ENCODE measurements around the gene TBX21.

DNA sequence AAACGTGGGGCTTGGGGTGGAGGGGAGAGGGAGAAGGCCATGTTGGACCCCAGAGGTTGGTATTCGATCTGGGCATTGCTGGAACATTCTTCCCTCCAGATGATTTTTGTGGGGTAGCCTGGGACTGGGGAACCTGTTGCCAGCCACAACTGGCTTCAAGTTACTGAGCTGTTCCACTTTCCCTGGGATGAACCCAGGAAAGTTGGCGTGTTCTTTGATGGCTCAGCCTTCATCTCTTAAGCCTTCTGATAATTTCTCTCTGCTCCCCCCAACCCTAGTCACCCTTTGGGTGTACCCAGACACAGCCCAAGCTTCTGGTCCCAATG lies 2.1 kb downstream of the TBX21 start:
- TF ChIP-seq ZNF341 (tag by site-specific recombination; IDR thresholded peaks at IDR 0.05; ENCODE audit: low read depth) (no peak), ZNF239 (tag by site-specific recombination; IDR thresholded peaks at IDR 0.05) (no peak), ZNF544 (tag by site-specific recombination; IDR thresholded peaks at IDR 0.05) (no peak), ZNF214 (tag by site-specific recombination; IDR thresholded peaks at IDR 0.05; ENCODE audit: borderline replicate concordance) (no peak), ZNF350 (tag by site-specific recombination; IDR thresholded peaks at IDR 0.05) (no peak), ZNF324 (tag by site-specific recombination; IDR thresholded peaks at IDR 0.05) (no peak)
- TF ChIP-seq, protein P1, sequence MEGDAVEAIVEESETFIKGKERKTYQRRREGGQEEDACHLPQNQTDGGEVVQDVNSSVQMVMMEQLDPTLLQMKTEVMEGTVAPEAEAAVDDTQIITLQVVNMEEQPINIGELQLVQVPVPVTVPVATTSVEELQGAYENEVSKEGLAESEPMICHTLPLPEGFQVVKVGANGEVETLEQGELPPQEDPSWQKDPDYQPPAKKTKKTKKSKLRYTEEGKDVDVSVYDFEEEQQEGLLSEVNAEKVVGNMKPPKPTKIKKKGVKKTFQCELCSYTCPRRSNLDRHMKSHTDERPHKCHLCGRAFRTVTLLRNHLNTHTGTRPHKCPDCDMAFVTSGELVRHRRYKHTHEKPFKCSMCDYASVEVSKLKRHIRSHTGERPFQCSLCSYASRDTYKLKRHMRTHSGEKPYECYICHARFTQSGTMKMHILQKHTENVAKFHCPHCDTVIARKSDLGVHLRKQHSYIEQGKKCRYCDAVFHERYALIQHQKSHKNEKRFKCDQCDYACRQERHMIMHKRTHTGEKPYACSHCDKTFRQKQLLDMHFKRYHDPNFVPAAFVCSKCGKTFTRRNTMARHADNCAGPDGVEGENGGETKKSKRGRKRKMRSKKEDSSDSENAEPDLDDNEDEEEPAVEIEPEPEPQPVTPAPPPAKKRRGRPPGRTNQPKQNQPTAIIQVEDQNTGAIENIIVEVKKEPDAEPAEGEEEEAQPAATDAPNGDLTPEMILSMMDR (tag by site-specific recombination; IDR thresholded peaks at IDR 0.05): no peak
- TF ChIP-seq, protein P2, sequence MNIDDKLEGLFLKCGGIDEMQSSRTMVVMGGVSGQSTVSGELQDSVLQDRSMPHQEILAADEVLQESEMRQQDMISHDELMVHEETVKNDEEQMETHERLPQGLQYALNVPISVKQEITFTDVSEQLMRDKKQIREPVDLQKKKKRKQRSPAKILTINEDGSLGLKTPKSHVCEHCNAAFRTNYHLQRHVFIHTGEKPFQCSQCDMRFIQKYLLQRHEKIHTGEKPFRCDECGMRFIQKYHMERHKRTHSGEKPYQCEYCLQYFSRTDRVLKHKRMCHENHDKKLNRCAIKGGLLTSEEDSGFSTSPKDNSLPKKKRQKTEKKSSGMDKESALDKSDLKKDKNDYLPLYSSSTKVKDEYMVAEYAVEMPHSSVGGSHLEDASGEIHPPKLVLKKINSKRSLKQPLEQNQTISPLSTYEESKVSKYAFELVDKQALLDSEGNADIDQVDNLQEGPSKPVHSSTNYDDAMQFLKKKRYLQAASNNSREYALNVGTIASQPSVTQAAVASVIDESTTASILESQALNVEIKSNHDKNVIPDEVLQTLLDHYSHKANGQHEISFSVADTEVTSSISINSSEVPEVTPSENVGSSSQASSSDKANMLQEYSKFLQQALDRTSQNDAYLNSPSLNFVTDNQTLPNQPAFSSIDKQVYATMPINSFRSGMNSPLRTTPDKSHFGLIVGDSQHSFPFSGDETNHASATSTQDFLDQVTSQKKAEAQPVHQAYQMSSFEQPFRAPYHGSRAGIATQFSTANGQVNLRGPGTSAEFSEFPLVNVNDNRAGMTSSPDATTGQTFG (tag by site-specific recombination; IDR thresholded peaks at IDR 0.05; ENCODE audit: borderline replicate concordance): no peak
- TF ChIP-seq, protein P3, sequence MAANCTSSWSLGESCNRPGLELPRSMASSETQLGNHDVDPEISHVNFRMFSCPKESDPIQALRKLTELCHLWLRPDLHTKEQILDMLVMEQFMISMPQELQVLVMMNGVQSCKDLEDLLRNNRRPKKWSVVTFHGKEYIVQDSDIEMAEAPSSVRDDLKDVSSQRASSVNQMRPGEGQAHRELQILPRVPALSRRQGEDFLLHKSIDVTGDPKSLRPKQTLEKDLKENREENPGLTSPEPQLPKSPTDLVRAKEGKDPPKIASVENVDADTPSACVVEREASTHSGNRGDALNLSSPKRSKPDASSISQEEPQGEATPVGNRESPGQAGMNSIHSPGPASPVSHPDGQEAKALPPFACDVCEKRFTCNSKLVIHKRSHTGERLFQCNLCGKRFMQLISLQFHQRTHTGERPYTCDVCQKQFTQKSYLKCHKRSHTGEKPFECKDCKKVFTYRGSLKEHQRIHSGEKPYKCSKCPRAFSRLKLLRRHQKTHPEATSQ (tag by site-specific recombination; IDR thresholded peaks at IDR 0.05): no peak

Data from HEK293 (cell line).